Activated T-cell treated with anti-CD3 and anti-CD28 coated beads, Interleukin-2, amount 50 U/mL, for 4 hours (primary cell): ENCODE data around the gene ACOT7. TPM values are rescaled to one million over a fixed set of nuclear protein-coding genes. Genes with fewer than 3 reads are reported as not detected.

Experiments used
- ATAC-seq, 2 donors: fragments of 200-7000 bp; cut with Tn5 transposase; one replicate each; pipeline ENCODE4 v1.10.0; 2021
- DNase-seq: peaks from one replicate; pipeline ENCODE4 v3.0.0-alpha.2; 2020
- H3K27me3 Mint-ChIP-seq: one replicate; pipeline ENCODE4 v1.8.0; 2021; ENCODE audit warnings: low read depth, mixed read lengths
- H3K36me3 Mint-ChIP-seq: one replicate; pipeline ENCODE4 v1.8.0; 2022; ENCODE audit warnings: mixed read lengths; ENCODE audit not compliant: insufficient read depth
- H3K4me1 Mint-ChIP-seq: one replicate; pipeline ENCODE4 v1.8.0; 2021; ENCODE audit warnings: low read depth, mixed read lengths
- H3K4me3 Mint-ChIP-seq: one replicate; pipeline ENCODE4 v1.8.0; 2021; ENCODE audit warnings: mild to moderate bottlenecking, moderate library complexity, mixed read lengths
- H3K9me3 Mint-ChIP-seq: one replicate; pipeline ENCODE4 v1.8.0; 2021; ENCODE audit warnings: mixed read lengths
- total RNA-seq, 3 donors: library from RNA; stranded (reverse); gene quantifications; one replicate each; pipeline ENCODE4 v1.2.1, GENCODE V29; 2021

The ACOT7 gene
- total RNA-seq, 3 donors from 2014 or later = 92.8 to 112 (median 101) TPM

- Mint-ChIP-seq H3K9me3 (no peaks in the 10 kb centered on the region), H3K4me3 (no peak overlapping the region), H3K27me3 (no peaks in the 10 kb centered on the region), H3K36me3 (no peaks in the 10 kb centered on the region), H3K4me1 (peaks cover 19% of the 10 kb centered on the region)
- DNase-seq (no peak), ATAC-seq (no peak)
Observed at GRCh38 chr1:6353955-6354658, 39.5 kb downstream of the ACOT7 start.

- Mint-ChIP-seq H3K9me3 (no peaks in the 10 kb centered on the region), H3K4me1 (peaks cover 19% of the 10 kb centered on the region), H3K27me3 (no peaks in the 10 kb centered on the region), H3K36me3 (no peaks in the 10 kb centered on the region), H3K4me3 (no peak overlapping the region)
- ATAC-seq (no peak), DNase-seq (no peak)
Observed at GRCh38 chr1:6353619-6353954, 40.0 kb downstream of the ACOT7 start.

- Mint-ChIP-seq H3K36me3 (no peaks in the 10 kb centered on the region), H3K4me1 (peaks cover 19% of the 10 kb centered on the region), H3K4me3 (no peak overlapping the region), H3K27me3 (no peaks in the 10 kb centered on the region), H3K9me3 (no peaks in the 10 kb centered on the region)
- DNase-seq (no peak), ATAC-seq (no peak)
Observed at GRCh38 chr1:6352138-6352563, 41.4 kb downstream of the ACOT7 start.

DNA sequence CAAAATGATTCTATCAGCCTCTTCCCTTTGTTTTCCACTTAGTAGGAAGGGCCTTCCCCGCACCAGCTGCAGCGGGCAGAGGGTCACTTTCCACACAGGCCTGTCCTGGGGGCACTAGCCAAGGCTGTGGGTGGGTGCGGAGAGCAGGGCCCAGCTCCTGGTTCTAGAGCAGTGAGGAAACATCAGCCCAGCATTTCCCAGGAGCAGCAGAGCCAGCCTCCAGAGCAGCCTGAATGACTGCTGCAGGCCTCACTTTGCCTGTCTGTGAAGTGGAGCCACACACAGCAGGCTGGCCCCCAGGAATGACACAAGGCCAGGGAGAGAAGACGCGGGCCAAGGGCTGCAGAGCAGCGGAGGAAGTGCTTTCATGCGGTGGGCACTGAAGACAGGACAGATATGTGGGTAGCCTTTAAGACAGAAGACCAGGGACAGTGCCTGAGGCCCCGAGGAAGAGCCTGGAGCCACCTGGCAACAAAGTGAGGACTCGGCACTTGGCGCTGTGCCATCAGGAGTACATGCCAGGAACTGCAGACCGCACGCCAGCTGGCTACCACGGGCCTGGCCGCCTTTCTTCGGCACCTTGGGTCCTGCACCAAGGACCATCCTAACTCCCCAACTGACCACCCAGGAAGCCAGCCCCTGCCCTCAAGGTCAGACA lies 42.0 kb downstream of the ACOT7 start:
- H3K36me3 Mint-ChIP-seq = no peaks in the 10 kb centered on the region
- H3K4me1 Mint-ChIP-seq = peaks cover 19% of the 10 kb centered on the region
- DNase-seq (no peak), ATAC-seq (no peak)
- H3K27me3 Mint-ChIP-seq = no peaks in the 10 kb centered on the region
- no peak overlapping the region for H3K4me3 Mint-ChIP-seq
- no peaks in the 10 kb centered on the region for H3K9me3 Mint-ChIP-seq

DNA sequence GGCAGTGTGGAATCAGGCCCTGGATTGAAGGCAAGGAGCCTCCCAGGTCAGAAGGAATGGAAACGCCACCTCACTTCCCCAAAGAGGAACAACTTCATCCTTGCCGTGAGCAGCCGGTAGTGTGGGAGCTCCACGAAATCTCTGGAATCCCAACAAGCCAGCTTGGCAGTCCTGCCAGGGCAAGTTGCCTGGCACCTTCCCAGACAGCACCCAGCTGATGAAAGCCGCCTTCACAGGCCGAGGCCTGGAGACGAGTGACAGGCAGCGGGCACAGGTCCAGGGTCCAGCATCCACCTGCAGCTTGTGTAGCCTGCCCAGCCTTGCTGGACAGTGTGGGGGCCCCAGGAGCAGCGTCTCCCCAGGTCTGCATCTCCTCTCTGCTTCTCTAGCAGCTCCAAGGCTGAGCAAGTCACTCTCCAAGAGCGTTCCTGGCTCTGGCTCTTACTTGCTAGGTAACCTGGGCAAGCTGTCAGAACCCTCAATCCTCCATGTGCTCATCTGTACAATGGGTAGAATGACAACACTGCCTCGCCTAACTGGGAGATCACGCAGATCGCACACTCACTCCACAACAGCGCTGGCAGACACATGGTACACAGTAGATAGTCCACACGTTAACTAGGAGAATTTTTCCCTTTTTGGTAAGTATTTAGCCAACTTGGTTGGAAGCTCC lies 43.0 kb downstream of the ACOT7 start:
- no peak overlapping the region for H3K4me3 Mint-ChIP-seq
- H3K36me3 Mint-ChIP-seq = no peaks in the 10 kb centered on the region
- H3K9me3 Mint-ChIP-seq = no peaks in the 10 kb centered on the region
- no peak for ATAC-seq
- H3K4me1 Mint-ChIP-seq = peaks cover 19% of the 10 kb centered on the region
- no peak for DNase-seq
- no peaks in the 10 kb centered on the region for H3K27me3 Mint-ChIP-seq

DNA sequence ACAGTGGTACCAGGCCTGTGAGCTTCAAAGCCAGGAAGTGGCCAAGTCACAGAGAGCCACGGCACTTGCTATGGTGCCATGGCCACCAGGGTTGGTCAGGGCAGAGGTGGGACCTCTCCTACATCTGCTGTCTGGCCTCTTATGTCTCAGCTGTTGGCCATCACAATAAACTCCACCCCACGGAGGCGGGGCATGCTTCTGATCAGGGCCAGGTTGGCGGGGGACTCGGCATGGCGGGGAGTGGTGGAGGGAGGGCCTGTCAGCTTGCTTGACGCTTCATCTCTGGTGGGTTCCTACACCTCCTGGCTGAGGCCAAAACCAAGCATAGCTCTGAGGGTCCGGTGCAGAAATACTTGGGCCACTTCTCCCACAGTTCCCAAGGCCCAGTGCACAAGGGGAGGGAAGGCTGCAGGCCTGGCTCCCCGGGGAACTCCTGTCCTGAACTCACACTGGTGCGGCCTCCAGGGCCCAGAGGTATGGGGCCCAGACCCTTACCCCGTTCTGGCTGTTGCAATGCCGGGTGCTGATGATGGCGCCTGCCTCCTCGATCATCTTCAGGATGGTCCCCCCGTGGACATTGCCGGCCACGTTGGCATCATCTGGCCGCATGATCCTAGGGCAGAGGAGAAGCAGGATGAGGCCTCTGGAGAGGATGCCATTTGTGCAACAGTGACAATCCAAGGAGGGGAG lies 44.2 kb downstream of the ACOT7 start:
- peaks cover 18% of the 10 kb centered on the region for H3K4me1 Mint-ChIP-seq
- ATAC-seq = no peak
- no peaks in the 10 kb centered on the region for H3K36me3 Mint-ChIP-seq
- H3K4me3 Mint-ChIP-seq = no peak overlapping the region
- no peaks in the 10 kb centered on the region for H3K27me3 Mint-ChIP-seq
- H3K9me3 Mint-ChIP-seq = no peaks in the 10 kb centered on the region
- DNase-seq = no peak

GRCh38 chr1:6348511-6349191 lies 44.9 kb downstream of the ACOT7 start:
- H3K36me3 Mint-ChIP-seq = no peaks in the 10 kb centered on the region
- ATAC-seq (peak; percentile 74 to 75), DNase-seq (peak; percentile 39)
- H3K9me3 Mint-ChIP-seq = no peaks in the 10 kb centered on the region
- H3K27me3 Mint-ChIP-seq = no peaks in the 10 kb centered on the region
- peak overlapping the region; percentile 74 for H3K4me3 Mint-ChIP-seq
- H3K4me1 Mint-ChIP-seq = peaks cover 18% of the 10 kb centered on the region

DNA sequence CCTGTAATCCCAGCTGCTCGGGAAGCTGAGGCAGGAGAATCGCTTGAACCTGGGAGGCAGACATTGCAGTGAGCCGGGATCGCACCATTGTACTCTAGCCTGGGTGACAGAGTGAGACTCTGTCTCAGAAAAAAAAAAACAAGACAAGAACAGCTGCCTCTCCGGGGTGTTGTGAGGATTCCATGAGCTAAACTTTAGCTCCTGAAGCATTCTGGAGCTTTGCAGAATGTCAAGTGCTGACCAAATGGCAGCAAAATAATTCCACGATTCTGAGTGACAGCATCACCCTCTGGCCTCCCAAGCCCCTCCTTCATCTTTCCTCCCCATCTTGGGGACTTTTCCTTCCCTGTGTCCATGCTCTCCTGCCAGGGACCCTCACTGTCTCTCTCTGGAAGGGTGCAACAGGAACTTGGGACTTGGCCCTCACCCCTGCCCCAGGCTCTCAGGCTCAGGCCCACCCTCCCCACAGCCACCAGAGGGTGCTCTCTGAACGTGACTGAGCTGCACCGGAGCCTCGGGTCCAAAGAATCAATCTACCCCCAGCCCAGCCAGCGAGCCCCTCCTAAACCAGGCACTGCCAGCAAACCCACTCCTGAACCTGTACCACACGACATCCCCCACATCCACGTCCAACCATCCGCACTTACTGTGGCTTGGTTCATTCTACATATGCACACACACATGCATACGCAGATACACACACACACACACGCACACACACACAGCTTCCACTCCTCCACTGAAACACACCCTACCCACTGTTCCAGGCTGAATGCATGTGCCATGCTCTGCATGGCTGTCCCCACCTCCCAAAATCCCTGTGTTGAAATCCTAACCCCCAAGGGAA lies 45.7 kb downstream of the ACOT7 start:
- H3K4me3 Mint-ChIP-seq = peak overlapping the region; percentile 74
- ATAC-seq (peak; percentile 73 to 76), DNase-seq (peak; percentile 67)
- H3K9me3 Mint-ChIP-seq = no peaks in the 10 kb centered on the region
- H3K4me1 Mint-ChIP-seq = peaks cover 18% of the 10 kb centered on the region
- no peaks in the 10 kb centered on the region for H3K27me3 Mint-ChIP-seq
- H3K36me3 Mint-ChIP-seq = no peaks in the 10 kb centered on the region

DNA sequence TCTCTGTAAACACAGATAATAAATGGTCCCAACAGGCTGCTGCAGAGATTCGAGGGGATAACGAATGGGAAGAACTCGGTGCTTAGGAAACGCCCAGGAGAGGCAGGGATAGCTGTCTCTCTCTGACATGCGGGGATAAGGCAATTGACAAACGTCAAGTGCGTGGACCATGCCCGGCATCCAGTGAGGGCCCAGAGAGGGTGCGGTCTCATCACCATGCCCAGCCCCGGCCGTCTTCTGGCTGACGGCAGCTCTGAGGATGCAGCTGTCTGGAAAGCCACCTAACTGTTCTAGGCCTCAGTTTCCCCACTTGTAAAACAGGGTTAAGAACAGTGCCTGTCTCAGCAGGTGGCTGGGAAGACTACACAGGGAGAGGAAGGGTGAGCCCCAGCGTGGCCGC lies 48.1 kb downstream of the ACOT7 start:
- H3K4me3 Mint-ChIP-seq = no peak overlapping the region
- H3K4me1 Mint-ChIP-seq = peaks cover 18% of the 10 kb centered on the region
- ATAC-seq (no peak), DNase-seq (no peak)
- H3K27me3 Mint-ChIP-seq = no peaks in the 10 kb centered on the region
- no peaks in the 10 kb centered on the region for H3K9me3 Mint-ChIP-seq
- no peaks in the 10 kb centered on the region for H3K36me3 Mint-ChIP-seq

GRCh38 chr1:6345009-6345408 lies 48.6 kb downstream of the ACOT7 start:
- Mint-ChIP-seq H3K4me1 (peaks cover 18% of the 10 kb centered on the region), H3K36me3 (no peaks in the 10 kb centered on the region), H3K4me3 (no peak overlapping the region), H3K27me3 (no peaks in the 10 kb centered on the region), H3K9me3 (no peaks in the 10 kb centered on the region)
- DNase-seq (no peak), ATAC-seq (no peak)

DNA sequence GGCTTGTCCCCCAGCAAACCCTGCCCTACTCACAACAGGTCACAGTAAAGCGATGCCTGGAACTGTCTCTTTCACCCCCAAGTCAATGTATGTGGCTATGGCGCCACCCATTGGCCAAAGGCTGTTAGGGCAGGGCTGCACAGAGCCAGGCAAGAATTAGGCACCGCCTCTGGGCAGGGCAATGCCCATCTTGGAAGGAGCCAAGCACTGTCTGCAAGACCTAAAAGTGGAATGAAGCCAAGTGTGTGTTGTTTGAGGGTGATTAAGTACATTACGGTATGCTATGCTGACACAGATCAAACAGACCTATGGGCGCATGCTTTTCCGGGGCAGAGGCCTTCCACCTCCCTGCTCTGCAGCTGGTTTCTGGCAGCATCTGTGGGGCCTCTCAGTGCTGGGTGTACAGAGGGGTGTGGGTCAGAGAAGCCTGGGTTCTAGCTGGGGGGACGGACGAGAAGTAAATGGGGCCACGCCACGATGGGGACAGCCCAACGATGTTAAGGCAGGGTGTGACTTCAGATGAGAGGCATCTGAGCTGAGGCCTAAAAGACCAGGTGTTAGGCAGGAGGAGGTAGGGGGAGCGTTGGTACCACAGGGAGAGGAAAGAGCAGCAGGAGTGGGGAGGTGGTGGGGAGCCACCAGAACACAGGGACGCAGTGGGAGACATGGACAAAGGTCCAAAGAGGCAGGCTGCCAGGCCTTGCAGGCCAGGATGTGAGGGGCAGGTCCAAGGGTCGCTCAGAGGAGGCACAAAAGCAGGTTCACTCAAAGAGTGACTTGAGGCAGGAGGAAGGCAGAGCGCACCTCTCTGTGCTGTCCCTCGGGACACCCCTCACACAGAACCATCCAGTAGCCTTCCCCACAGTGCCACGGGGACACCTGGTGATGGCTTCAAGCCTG lies 49.8 kb downstream of the ACOT7 start:
- peak; percentile 63 to 64 for ATAC-seq
- H3K4me1 Mint-ChIP-seq = peaks cover 10% of the 10 kb centered on the region

GRCh38 chr1:6342056-6342455 lies 51.5 kb downstream of the ACOT7 start:
- ATAC-seq = no peak
- Mint-ChIP-seq H3K27me3 (no peaks in the 10 kb centered on the region), H3K4me1 (no peaks in the 10 kb centered on the region), H3K9me3 (no peaks in the 10 kb centered on the region), H3K4me3 (no peak overlapping the region), H3K36me3 (peaks cover 3% of the 10 kb centered on the region)
- DNase-seq = no peak

More for the DNA sequence above, 49.8 kb downstream of the ACOT7 start:
- Mint-ChIP-seq H3K9me3 (no peaks in the 10 kb centered on the region), H3K4me3 (no peak overlapping the region), H3K27me3 (no peaks in the 10 kb centered on the region), H3K36me3 (no peaks in the 10 kb centered on the region)
- peak; percentile 38 for DNase-seq

DNA sequence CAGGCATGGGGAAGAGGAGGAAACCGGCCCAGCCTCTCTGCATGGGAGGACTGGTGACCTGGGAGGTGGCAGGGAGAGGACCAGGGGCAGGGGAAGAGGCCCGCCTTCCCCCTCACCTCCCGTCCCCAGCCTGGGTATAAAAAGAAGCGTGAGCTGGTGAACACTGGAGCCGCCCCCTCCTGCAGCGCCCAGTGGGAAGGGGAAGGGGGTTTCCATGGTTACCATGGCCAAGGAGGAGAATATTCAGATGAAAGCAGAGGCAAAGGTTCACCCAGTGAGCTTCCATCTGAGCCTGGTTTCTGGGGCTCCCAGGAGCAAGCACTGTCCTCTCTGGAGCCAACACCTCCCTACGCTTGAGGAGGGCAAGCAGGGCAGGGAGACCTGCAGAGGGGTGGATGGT lies 54.9 kb downstream of the ACOT7 start:
- no peaks in the 10 kb centered on the region for H3K4me1 Mint-ChIP-seq
- DNase-seq = no peak
- H3K9me3 Mint-ChIP-seq = no peaks in the 10 kb centered on the region
- H3K27me3 Mint-ChIP-seq = no peaks in the 10 kb centered on the region
- peaks cover 3% of the 10 kb centered on the region for H3K36me3 Mint-ChIP-seq
- no peak overlapping the region for H3K4me3 Mint-ChIP-seq
- ATAC-seq = no peak
